ENCODE data around the gene NEDD4L.

Gene NEDD4L

GRCh38 chr18:58216071-58216481, 172.1 kb downstream of the NEDD4L start:
- FAIRE-seq = no peak

GRCh38 chr18:58217052-58217451, 173.0 kb downstream of the NEDD4L start:
- FAIRE-seq = no peak

- no peak for FAIRE-seq
These were observed 174.1 kb downstream of the NEDD4L start for GRCh38 chr18:58218117-58218516.

- FAIRE-seq = no peak
These were observed 177.2 kb downstream of the NEDD4L start for GRCh38 chr18:58221060-58221725.

- FAIRE-seq = no peak
These were observed 178.6 kb downstream of the NEDD4L start for GRCh38 chr18:58222432-58223125.

GRCh38 chr18:58223717-58224424, 179.8 kb downstream of the NEDD4L start:
- FAIRE-seq = no peak

GRCh38 chr18:58224425-58224750, 180.4 kb downstream of the NEDD4L start:
- FAIRE-seq = no peak

GRCh38 chr18:58225101-58225500, 181.1 kb downstream of the NEDD4L start:
- no peak for FAIRE-seq

- no peak for FAIRE-seq
These were observed 182.4 kb downstream of the NEDD4L start for GRCh38 chr18:58226429-58226828.

GRCh38 chr18:58227361-58227930, 183.4 kb downstream of the NEDD4L start:
- no peak for FAIRE-seq

GRCh38 chr18:58228176-58228575, 184.2 kb downstream of the NEDD4L start:
- FAIRE-seq = no peak

- FAIRE-seq = no peak
These were observed 184.7 kb downstream of the NEDD4L start for GRCh38 chr18:58228762-58229161.

GRCh38 chr18:58229162-58229561, 185.1 kb downstream of the NEDD4L start:
- FAIRE-seq = no peak

GRCh38 chr18:58230438-58231179, 186.6 kb downstream of the NEDD4L start:
- FAIRE-seq = no peak

GRCh38 chr18:58231930-58232329, 187.9 kb downstream of the NEDD4L start:
- FAIRE-seq = no peak

- no peak for FAIRE-seq
These were observed 188.6 kb downstream of the NEDD4L start for GRCh38 chr18:58232668-58233067.

- FAIRE-seq = no peak
These were observed 190.3 kb downstream of the NEDD4L start for GRCh38 chr18:58234359-58234741.

- no peak for FAIRE-seq
These were observed 191.0 kb downstream of the NEDD4L start for GRCh38 chr18:58235001-58235436.

- no peak for FAIRE-seq
These were observed 195.9 kb downstream of the NEDD4L start for GRCh38 chr18:58239879-58240278.

GRCh38 chr18:58241026-58241679, 197.1 kb downstream of the NEDD4L start:
- no peak for FAIRE-seq

- no peak for FAIRE-seq
These were observed 197.9 kb downstream of the NEDD4L start for GRCh38 chr18:58241877-58242276.

- FAIRE-seq = no peak
These were observed 198.4 kb downstream of the NEDD4L start for GRCh38 chr18:58242435-58242834.

Data from colon (tissue), 2 donors.